Measurements from ENCODE around the gene COPZ1.
"Not testable (repeated sequence)": the region's sequence is repeated elsewhere in the genome, so short reads cannot be mapped to it uniquely, and the experiment has no call there.

COPZ1 gene

DNA sequence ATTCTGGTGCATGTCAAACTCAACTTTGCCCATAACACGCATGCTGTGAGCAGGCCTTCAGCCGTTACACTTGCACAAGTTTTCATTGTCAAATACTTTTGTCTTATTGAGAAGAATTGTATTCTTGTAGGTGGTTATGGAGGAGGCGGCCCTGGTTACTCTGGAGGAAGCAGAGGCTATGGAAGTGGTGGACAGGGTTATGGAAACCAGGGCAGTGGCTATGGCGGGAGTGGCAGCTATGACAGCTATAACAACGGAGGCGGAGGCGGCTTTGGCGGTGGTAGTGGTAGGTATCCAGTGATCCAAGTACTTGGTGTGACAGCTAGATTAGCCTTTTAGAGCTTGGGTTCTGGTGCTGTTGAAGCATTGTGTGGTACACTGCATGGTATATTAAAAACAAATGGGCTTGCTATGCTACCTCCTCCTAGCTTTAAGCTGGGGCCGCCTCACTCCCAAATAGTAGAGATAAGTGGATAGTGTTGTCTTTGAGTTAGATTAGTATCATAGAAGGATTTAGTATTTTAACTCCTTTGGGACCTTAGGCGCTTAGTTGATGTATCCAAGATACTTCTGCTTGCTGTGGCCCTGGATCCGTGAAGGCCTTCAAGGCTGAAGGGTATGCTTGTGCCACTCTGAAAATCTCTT is 41.9 kb upstream of the COPZ1 start:
- no peak for DNase-seq (ENCODE audit: low read depth)
- TF ChIP-seq, protein P1, sequence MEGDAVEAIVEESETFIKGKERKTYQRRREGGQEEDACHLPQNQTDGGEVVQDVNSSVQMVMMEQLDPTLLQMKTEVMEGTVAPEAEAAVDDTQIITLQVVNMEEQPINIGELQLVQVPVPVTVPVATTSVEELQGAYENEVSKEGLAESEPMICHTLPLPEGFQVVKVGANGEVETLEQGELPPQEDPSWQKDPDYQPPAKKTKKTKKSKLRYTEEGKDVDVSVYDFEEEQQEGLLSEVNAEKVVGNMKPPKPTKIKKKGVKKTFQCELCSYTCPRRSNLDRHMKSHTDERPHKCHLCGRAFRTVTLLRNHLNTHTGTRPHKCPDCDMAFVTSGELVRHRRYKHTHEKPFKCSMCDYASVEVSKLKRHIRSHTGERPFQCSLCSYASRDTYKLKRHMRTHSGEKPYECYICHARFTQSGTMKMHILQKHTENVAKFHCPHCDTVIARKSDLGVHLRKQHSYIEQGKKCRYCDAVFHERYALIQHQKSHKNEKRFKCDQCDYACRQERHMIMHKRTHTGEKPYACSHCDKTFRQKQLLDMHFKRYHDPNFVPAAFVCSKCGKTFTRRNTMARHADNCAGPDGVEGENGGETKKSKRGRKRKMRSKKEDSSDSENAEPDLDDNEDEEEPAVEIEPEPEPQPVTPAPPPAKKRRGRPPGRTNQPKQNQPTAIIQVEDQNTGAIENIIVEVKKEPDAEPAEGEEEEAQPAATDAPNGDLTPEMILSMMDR (IDR thresholded peaks at IDR 0.05; ENCODE audit: low read length, missing control alignments) = no peak
- peak overlapping the region; percentile 85 for H3K4me3 ChIP-seq (replicated peaks; ENCODE audit: low read depth, low read length)

- H3K4me3 ChIP-seq (replicated peaks; ENCODE audit: low read depth, low read length) = peak overlapping the region; percentile 85
- DNase-seq (ENCODE audit: low read depth) = not testable (repeated sequence)
Measured at GRCh38 chr12:54284070-54284780, 40.7 kb upstream of the COPZ1 start.

DNA sequence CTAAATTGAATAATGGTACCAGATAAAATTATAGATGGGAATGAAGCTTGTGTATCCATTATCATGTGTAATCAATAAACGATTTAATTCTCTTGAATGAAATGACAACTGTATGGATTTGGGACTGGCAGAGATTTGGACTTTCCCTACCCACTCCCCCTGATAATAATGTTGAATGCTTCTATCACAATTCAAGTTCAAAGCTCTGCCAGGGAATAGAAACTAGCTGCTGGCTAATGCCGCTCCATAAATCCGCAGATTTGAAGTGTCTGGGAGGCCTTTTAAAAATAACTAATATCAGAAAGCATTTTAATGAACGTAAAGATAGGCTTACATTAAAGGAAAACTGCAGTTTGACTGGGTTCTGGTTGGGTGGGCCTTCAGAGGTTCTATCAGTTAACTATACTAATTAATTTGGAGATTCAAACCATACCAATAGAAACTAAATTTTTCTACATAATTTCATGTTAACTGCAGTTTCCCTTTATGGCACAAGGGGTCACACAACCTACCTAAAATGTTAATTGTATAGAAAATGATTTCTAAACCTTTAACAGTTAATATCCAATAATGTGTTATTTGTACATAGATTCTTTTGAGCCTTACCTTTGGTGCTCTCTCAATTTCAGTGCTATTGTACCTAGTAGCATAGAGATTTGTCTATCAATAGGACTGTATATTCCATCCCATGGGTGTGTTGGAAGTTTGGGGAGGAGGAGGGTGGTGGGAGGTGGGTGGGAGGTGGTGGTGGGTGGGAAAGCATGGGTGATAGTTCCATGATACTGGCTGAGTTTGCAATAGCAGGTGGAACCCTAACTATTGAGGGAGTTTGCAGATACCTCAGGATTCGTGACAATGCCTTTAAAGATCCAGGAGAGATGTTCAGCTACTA is 39.5 kb upstream of the COPZ1 start:
- H3K4me3 ChIP-seq (replicated peaks; ENCODE audit: low read depth, low read length) = peak overlapping the region; percentile 35
- DNase-seq (ENCODE audit: low read depth) = no peak
- TF ChIP-seq, protein P1 (IDR thresholded peaks at IDR 0.05; ENCODE audit: low read length, missing control alignments) = peak; percentile 42

DNA sequence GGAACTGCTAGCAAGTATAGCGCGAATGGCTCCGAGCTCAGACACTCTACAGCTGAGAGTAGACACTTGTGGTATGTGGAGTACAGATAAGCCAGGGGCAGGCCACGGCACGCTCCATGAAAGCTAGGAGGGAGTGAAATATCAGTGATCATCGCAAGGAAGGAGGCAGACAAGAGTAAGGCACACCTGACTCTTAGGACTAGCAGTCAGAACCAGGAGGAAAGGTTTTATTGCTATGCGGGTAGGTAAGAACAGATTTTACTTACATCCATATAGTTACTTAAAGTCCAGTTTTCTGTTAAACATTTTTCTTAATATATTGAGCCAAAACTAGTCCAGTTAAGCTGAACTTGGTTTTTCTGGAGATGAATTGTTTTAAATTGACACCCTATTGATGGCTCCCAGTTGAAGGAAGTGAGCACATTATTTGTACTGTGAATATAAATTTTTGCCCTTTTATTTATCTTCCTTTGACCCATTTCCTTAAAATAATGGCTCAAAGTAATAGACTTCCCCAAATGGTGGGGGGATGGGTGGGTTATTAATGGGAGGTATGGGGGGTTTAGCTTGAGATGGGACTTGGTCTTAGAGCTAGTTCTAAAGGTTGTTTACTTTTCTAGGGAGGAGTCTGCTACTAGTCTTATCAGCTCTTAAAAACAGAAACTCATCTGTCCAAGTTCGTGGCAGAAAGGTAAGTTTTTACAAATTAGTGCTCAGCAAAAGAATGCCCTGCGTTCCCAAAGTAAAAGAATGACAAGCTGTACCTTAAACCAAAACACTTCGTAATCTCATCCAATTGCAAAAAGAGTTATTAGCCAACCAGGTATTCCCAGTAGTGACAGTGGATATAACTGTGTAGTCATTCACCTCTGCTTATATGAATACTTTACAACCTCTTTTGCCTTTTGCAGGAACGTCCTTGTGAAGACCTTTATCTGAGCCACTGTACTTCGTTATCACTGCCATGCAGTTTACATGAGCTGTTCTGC is 38.6 kb upstream of the COPZ1 start:
- DNase-seq (ENCODE audit: low read depth) = no peak
- TF ChIP-seq, protein P1 (IDR thresholded peaks at IDR 0.05; ENCODE audit: low read length, missing control alignments) = no peak
- H3K4me3 ChIP-seq (replicated peaks; ENCODE audit: low read depth, low read length) = no peak overlapping the region

GRCh38 chr12:54287261-54288157 is 37.4 kb upstream of the COPZ1 start:
- no peak for DNase-seq (ENCODE audit: low read depth)
- TF ChIP-seq, protein P1 (IDR thresholded peaks at IDR 0.05; ENCODE audit: low read length, missing control alignments) = no peak
- no peak overlapping the region for H3K4me3 ChIP-seq (replicated peaks; ENCODE audit: low read depth, low read length)

DNA sequence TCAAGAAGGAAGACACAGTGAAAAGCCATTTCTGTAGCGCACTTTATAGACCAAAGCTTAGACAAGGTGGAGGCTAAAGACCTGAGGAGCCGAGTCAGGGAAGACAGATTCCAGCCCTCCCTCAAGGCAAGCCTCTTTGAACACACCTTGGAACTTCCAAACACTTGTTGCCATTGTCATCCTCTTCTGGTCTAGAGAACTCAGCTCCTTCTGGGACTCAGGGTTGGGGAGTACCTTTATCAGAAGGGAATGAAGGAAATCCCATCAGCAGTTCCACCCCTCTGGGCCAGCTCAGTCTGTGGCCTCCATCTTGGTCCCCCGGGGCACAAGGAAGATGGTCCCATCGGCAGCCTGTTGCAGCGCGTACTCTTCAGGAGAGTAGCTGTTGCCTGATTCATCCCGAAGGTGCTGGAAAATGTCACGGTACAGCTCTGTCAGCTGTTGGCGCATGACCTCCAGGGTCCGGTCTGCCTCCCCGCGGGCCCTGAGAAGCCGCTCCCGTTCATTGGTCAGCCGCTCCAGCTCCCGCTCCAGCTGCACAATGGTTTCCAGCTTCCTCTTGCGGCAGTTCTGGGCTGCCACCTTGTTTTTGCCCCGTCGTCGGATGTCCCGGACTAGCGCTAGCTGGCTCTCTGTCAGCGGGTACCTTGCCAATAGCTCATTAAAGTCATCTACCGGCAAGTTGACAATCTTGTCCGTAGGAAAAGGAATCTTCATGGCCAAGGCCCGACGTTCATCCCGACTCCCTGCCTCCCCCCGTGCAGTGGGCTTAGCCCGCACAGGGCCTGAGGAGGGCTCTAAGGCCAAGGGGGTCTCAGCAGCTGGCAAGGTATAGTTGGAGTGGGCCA is 32.6 kb upstream of the COPZ1 start:
- TF ChIP-seq, protein P1 (IDR thresholded peaks at IDR 0.05; ENCODE audit: low read length, missing control alignments) = no peak
- H3K4me3 ChIP-seq (replicated peaks; ENCODE audit: low read depth, low read length) = no peak overlapping the region
- DNase-seq (ENCODE audit: low read depth) = no peak
